Neural cell (in vitro differentiated cells): ENCODE measurements around the gene HSBP1L1. TPM values are rescaled to one million over a fixed set of nuclear protein-coding genes. Genes with fewer than 3 reads are reported as not detected.

Experiments used
- H2AFZ ChIP-seq: fragments of 200-600, 300-800 bp; sonication (generic), shearing (Covaris generic); 2 replicates; pipeline ENCODE4 v1.6.0; 2014; ENCODE audit warnings: low read depth, mild to moderate bottlenecking, antibody characterized with exemption, low read length, moderate library complexity
- H3F3A ChIP-seq: fragments of 200-600 bp; shearing (Covaris generic); 2 replicates; pipeline ENCODE4 v1.6.1; 2016; ENCODE audit warnings: mild to moderate bottlenecking, moderate library complexity, mixed read lengths, antibody characterized with exemption, low read length; ENCODE audit not compliant: insufficient read depth, poor library complexity, severe bottlenecking
- H3K27ac ChIP-seq: fragments of 200-600, 300-800 bp; sonication (generic), shearing (Covaris generic); 2 replicates; pipeline ENCODE4 v1.5.1; 2014; ENCODE audit warnings: mild to moderate bottlenecking, low read length, moderate library complexity
- H3K27me3 ChIP-seq: fragments of 300-800, 200-600 bp; sonication (generic), shearing (Covaris generic); 2 replicates; pipeline ENCODE4 v1.6.0; 2014; ENCODE audit warnings: mild to moderate bottlenecking, low read depth, low read length, moderate library complexity; ENCODE audit not compliant: insufficient read depth
- H3K36me3 ChIP-seq: fragments of 300-800, 200-600 bp; sonication (generic), shearing (Covaris generic); 2 replicates; pipeline ENCODE4 v1.5.1; 2014; ENCODE audit warnings: mild to moderate bottlenecking, antibody characterized with exemption, low read length, moderate library complexity; ENCODE audit not compliant: insufficient read depth
- H3K4me2 ChIP-seq: fragments of 300-800, 200-600 bp; sonication (generic), shearing (Covaris generic); 2 replicates; pipeline ENCODE4 v1.6.0; 2014; ENCODE audit warnings: mild to moderate bottlenecking, low read length
- H3K4me3 ChIP-seq: fragments of 300-800, 200-600 bp; sonication (generic), shearing (Covaris generic); 2 replicates; pipeline ENCODE4 v1.5.1; 2014; ENCODE audit warnings: mild to moderate bottlenecking, low read length, moderate library complexity
- H3K79me2 ChIP-seq: fragments of 200-600 bp; shearing (Covaris generic); replicated peaks from 2 replicates; pipeline ENCODE4 v1.6.0; 2014; ENCODE audit warnings: mild to moderate bottlenecking, low read length, moderate library complexity; ENCODE audit not compliant: insufficient read depth
- H3K9ac ChIP-seq: fragments of 300-800, 200-600 bp; sonication (generic), shearing (Covaris generic); 2 replicates; pipeline ENCODE4 v1.6.1; 2016; ENCODE audit warnings: mild to moderate bottlenecking, low read length, mixed read lengths
- H3K9me2 ChIP-seq: fragments of 200-600 bp; shearing (Covaris generic); 2 replicates; pipeline ENCODE4 v1.6.1; 2016; ENCODE audit warnings: mild to moderate bottlenecking, low read length, mixed read lengths; ENCODE audit not compliant: insufficient read depth
- H3K9me3 ChIP-seq: fragments of 200-600, 300-800 bp; sonication (generic), shearing (Covaris generic); 2 replicates; pipeline ENCODE4 v1.6.1; 2016; ENCODE audit warnings: mild to moderate bottlenecking, mixed run types, low read length, moderate library complexity, mixed read lengths
- H4K20me1 ChIP-seq: fragments of 200-600 bp; shearing (Covaris generic); 2 replicates; pipeline ENCODE4 v1.6.1; 2016; ENCODE audit warnings: mild to moderate bottlenecking, mixed run types; ENCODE audit not compliant: insufficient read depth
- CTCF ChIP-seq: fragments of 450-650 bp; IDR thresholded peaks from 2 replicates; pipeline ENCODE4 v1.5.1; 2014; ENCODE audit warnings: antibody characterized with exemption, mild to moderate bottlenecking, moderate library complexity; ENCODE audit not compliant: poor library complexity, severe bottlenecking
- EP300 ChIP-seq: fragments of 450-650 bp; conservative IDR thresholded peaks from 2 replicates; pipeline ENCODE4 v1.6.1; 2014; ENCODE audit warnings: antibody characterized with exemption, mild to moderate bottlenecking, moderate library complexity; ENCODE audit not compliant: poor library complexity, severe bottlenecking
- EZH2 ChIP-seq: fragments of 200-600, 300-800 bp; shearing (Covaris generic), sonication (generic); IDR thresholded peaks from 2 replicates; pipeline ENCODE4 v1.6.1; 2014; ENCODE audit warnings: antibody characterized with exemption, low read length, borderline replicate concordance, mild to moderate bottlenecking; ENCODE audit not compliant: insufficient read depth, poor library complexity, severe bottlenecking
- MXI1 ChIP-seq: fragments of 450-650 bp; conservative IDR thresholded peaks from 2 replicates; pipeline ENCODE4 v1.6.1; 2014; ENCODE audit warnings: antibody characterized with exemption, mild to moderate bottlenecking; ENCODE audit not compliant: poor library complexity, severe bottlenecking
- POLR2AphosphoS5 ChIP-seq: IDR thresholded peaks from 2 replicates; pipeline ENCODE4 v1.6.1; 2012
- RAD21 ChIP-seq: fragments of 450-650 bp; conservative IDR thresholded peaks from 2 replicates; pipeline ENCODE4 v1.6.1; 2014; ENCODE audit warnings: antibody characterized with exemption, mild to moderate bottlenecking, moderate library complexity
- REST ChIP-seq: IDR thresholded peaks from 2 replicates; pipeline ENCODE4 v1.6.1; 2012; ENCODE audit warnings: borderline replicate concordance
- SMC3 ChIP-seq: fragments of 450-650 bp; conservative IDR thresholded peaks from 2 replicates; pipeline ENCODE4 v1.6.1; 2014; ENCODE audit warnings: antibody characterized with exemption, mild to moderate bottlenecking, moderate library complexity; ENCODE audit not compliant: poor library complexity
- TAF1 ChIP-seq: IDR thresholded peaks from 2 replicates; pipeline ENCODE4 v1.6.1; 2012; ENCODE audit warnings: low read depth
- polyA plus RNA-seq: library from polyadenylated mRNA; depleted of rRNA; stranded (reverse); fragments of >200 nt; gene quantifications from 2 replicates; pipeline ENCODE4 v1.2.3, GENCODE V29; 2014

Gene HSBP1L1
- polyA plus RNA-seq, 1 donor from 2014 or later, result 0.84 TPM

- H3K4me2 ChIP-seq, result no peak overlapping the region
- TF ChIP-seq CTCF, result no peak
- no peak for TF ChIP-seq TAF1
- TF ChIP-seq EZH2, result no peak
- TF ChIP-seq EP300, result no peak
- no peak for TF ChIP-seq RAD21
- no peak for TF ChIP-seq MXI1
- TF ChIP-seq POLR2AphosphoS5, result no peak
- TF ChIP-seq SMC3, result no peak
- TF ChIP-seq REST, result no peak
- H2AFZ ChIP-seq, result no peak overlapping the region
- H3K27ac ChIP-seq, result no peak overlapping the region
- H3K4me3 ChIP-seq, result no peak overlapping the region
- H3K36me3 ChIP-seq, result peaks cover 37% of the 10 kb centered on the region
- no peaks in the 10 kb centered on the region for H3F3A ChIP-seq
- no peaks in the 10 kb centered on the region for H4K20me1 ChIP-seq
- H3K9ac ChIP-seq, result no peak overlapping the region
- peaks cover 31% of the 10 kb centered on the region for H3K9me3 ChIP-seq
- H3K79me2 ChIP-seq, result peaks cover 24% of the 10 kb centered on the region
- H3K9me2 ChIP-seq, result no peaks in the 10 kb centered on the region
- H3K27me3 ChIP-seq, result no peaks in the 10 kb centered on the region
These were observed 31.5 kb upstream of the HSBP1L1 start for GRCh38 chr18:79932907-79933306.

- TF ChIP-seq MXI1 (no peak), REST (no peak), EZH2 (no peak), CTCF (no peak), TAF1 (no peak), EP300 (no peak), RAD21 (no peak)
- H3K27me3 ChIP-seq, result no peaks in the 10 kb centered on the region
- H2AFZ ChIP-seq, result no peak overlapping the region
- H4K20me1 ChIP-seq, result no peaks in the 10 kb centered on the region
- no peak overlapping the region for H3K4me3 ChIP-seq
- H3K79me2 ChIP-seq, result peaks cover 27% of the 10 kb centered on the region
- H3K9ac ChIP-seq, result no peak overlapping the region
- H3F3A ChIP-seq, result no peaks in the 10 kb centered on the region
- no peaks in the 10 kb centered on the region for H3K9me2 ChIP-seq
- H3K27ac ChIP-seq, result no peak overlapping the region
- H3K9me3 ChIP-seq, result peaks cover 28% of the 10 kb centered on the region
- no peak overlapping the region for H3K4me2 ChIP-seq
- H3K36me3 ChIP-seq, result peaks cover 31% of the 10 kb centered on the region
These were observed 30.7 kb upstream of the HSBP1L1 start for GRCh38 chr18:79933765-79934164.
